Keratinocyte (primary cell): ENCODE results near the gene PTCRA. TPM values are rescaled to one million over a fixed set of nuclear protein-coding genes. Genes with fewer than 3 reads are reported as not detected.

Experiments used
- DNase-seq: peaks from one replicate; pipeline ENCODE4 v3.0.0-alpha.2; 2011; ENCODE audit warnings: low read depth, missing footprints, low spot score
- FAIRE-seq: peaks from 2 replicates; lab custom pipeline; 2011; peaks lifted over from hg19 to GRCh38; lab: Jason Lieb, UNC
- H2AFZ ChIP-seq: 2 replicates; pipeline ENCODE4 v1.6.0; 2012; ENCODE audit warnings: low read length, control low read depth, inconsistent platforms; ENCODE audit not compliant: control insufficient read depth
- H3K27ac ChIP-seq: 2 replicates; pipeline ENCODE4 v1.5.1; 2011; ENCODE audit warnings: low read length; ENCODE audit not compliant: control insufficient read depth, insufficient read depth
- H3K27me3 ChIP-seq: 3 replicates; pipeline ENCODE4 v1.6.0; 2011; ENCODE audit warnings: low read length; ENCODE audit not compliant: control insufficient read depth, insufficient read depth; ENCODE audit errors: extremely low read depth
- H3K36me3 ChIP-seq, 2 experiments: 2 replicates in 1 of 2; 3 replicates in 1 of 2; pipeline ENCODE4 v1.5.1; 2011; ENCODE audit warnings: low read length in 2 of 2, mild to moderate bottlenecking in 1 of 2; ENCODE audit not compliant: control insufficient read depth in 2 of 2, insufficient read depth in 2 of 2; ENCODE audit errors: extremely low read depth in 1 of 2
- H3K4me1 ChIP-seq: 3 replicates; pipeline ENCODE4 v1.5.1; 2011; ENCODE audit warnings: low read length; ENCODE audit not compliant: control insufficient read depth, insufficient read depth; ENCODE audit errors: extremely low read depth
- H3K4me2 ChIP-seq: 3 replicates; pipeline ENCODE4 v1.6.0; 2011; ENCODE audit warnings: low read depth, low read length; ENCODE audit not compliant: control insufficient read depth, insufficient read depth; ENCODE audit errors: extremely low read depth
- H3K4me3 ChIP-seq, 3 experiments: fragments of 200-600 bp in 1 of 3; sonication (generic) in 1 of 3; 2 replicates in 2 of 3; 3 replicates in 1 of 3; pipeline ENCODE4 v1.5.1; 2011 to 2016; ENCODE audit warnings: low read length in 3 of 3, mild to moderate bottlenecking in 3 of 3, control low read depth in 2 of 3, inconsistent platforms in 1 of 3, low read depth in 1 of 3, mixed read lengths in 1 of 3, mixed run types in 1 of 3, moderate library complexity in 1 of 3; ENCODE audit not compliant: control insufficient read depth in 2 of 3, insufficient read depth in 2 of 3; ENCODE audit errors: extremely low read depth in 1 of 3
- H3K79me2 ChIP-seq: 2 replicates; pipeline ENCODE4 v1.6.0; 2012; ENCODE audit warnings: low read length; ENCODE audit not compliant: control insufficient read depth, insufficient read depth
- H3K9ac ChIP-seq: 3 replicates; pipeline ENCODE4 v1.6.0; 2011; ENCODE audit warnings: low read length; ENCODE audit not compliant: control insufficient read depth, insufficient read depth; ENCODE audit errors: extremely low read depth
- H3K9me1 ChIP-seq: 3 replicates; pipeline ENCODE4 v1.6.0; 2011; ENCODE audit warnings: low read length; ENCODE audit not compliant: control insufficient read depth, insufficient read depth; ENCODE audit errors: extremely low read depth
- H3K9me3 ChIP-seq: 2 replicates; pipeline ENCODE4 v1.5.1; 2012; ENCODE audit warnings: low read depth, low read length; ENCODE audit not compliant: control insufficient read depth
- H4K20me1 ChIP-seq: 3 replicates; pipeline ENCODE4 v1.6.0; 2011; ENCODE audit warnings: low read length; ENCODE audit not compliant: control insufficient read depth, insufficient read depth; ENCODE audit errors: extremely low read depth
- EZH2 ChIP-seq: IDR thresholded peaks from one replicate; pipeline ENCODE4 v1.6.1; 2012; ENCODE audit warnings: inconsistent platforms, mild to moderate bottlenecking, low read length, moderate library complexity
- dilution Hi-C: fragments of 300-500 bp; cut with MboI; formaldehyde crosslinking; loops from one replicate; pipeline ENCODE4 v1.7.0; 2020; ENCODE audit warnings: low sequenced_read_pairs; ENCODE audit not compliant: extremely low pct_ligation_motif_present
- polyA plus RNA-seq, 5 experiments: library from polyadenylated mRNA; depleted of rRNA in 3 of 5; stranded (reverse) in 3 of 5; stranded (forward) in 1 of 5; unstranded in 1 of 5; fragments of >200 nt; gene quantifications; 1 replicate in 1 of 5; 2 replicates in 3 of 5; 3 replicates in 1 of 5; pipeline versions ENCODE4 v1.2.1 to v1.2.3, GENCODE V29; 2011 to 2012; ENCODE audit warnings: missing spikeins in 2 of 5, low read depth in 1 of 5, low replicate concordance in 1 of 5
- TF ChIP-seq, protein P1 (sequence below), 3 experiments: IDR thresholded peaks in 1 of 3; conservative IDR thresholded peaks in 1 of 3; optimal IDR thresholded peaks in 1 of 3; 2 replicates in 2 of 3; 3 replicates in 1 of 3; pipeline versions ENCODE3 to v1.5.1; 2011; ENCODE audit warnings: low read length in 3 of 3, mild to moderate bottlenecking in 3 of 3, moderate library complexity in 2 of 3, control low read depth in 1 of 3, inconsistent platforms in 1 of 3; ENCODE audit not compliant: insufficient read depth in 2 of 3; ENCODE audit errors: extremely low read depth in 1 of 3

Gene PTCRA
- polyA plus RNA-seq, 1 donor (not counting 4 experiments of a cell fraction or from before 2014, with no cell fraction given) = not detected

- Histone ChIP-seq H4K20me1 (no peaks in the 10 kb centered on the region), H3K4me1 (peaks cover 3% of the 10 kb centered on the region), H3K27ac (no peak overlapping the region), H3K36me3 (no peaks in the 10 kb centered on the region), H3K9me3 (no peaks in the 10 kb centered on the region), H3K27me3 (no peaks in the 10 kb centered on the region), H3K4me3 (no peak overlapping the region), H2AFZ (no peak overlapping the region), H3K79me2 (no peaks in the 10 kb centered on the region), H3K9ac (no peak overlapping the region), H3K9me1 (no peaks in the 10 kb centered on the region), H3K4me2 (no peak overlapping the region)
- FAIRE-seq = no peak
- dilution Hi-C loops = no loop called here
- DNase-seq = no peak
- no peak for TF ChIP-seq EZH2
- TF ChIP-seq, protein P1, sequence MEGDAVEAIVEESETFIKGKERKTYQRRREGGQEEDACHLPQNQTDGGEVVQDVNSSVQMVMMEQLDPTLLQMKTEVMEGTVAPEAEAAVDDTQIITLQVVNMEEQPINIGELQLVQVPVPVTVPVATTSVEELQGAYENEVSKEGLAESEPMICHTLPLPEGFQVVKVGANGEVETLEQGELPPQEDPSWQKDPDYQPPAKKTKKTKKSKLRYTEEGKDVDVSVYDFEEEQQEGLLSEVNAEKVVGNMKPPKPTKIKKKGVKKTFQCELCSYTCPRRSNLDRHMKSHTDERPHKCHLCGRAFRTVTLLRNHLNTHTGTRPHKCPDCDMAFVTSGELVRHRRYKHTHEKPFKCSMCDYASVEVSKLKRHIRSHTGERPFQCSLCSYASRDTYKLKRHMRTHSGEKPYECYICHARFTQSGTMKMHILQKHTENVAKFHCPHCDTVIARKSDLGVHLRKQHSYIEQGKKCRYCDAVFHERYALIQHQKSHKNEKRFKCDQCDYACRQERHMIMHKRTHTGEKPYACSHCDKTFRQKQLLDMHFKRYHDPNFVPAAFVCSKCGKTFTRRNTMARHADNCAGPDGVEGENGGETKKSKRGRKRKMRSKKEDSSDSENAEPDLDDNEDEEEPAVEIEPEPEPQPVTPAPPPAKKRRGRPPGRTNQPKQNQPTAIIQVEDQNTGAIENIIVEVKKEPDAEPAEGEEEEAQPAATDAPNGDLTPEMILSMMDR (optimal IDR thresholded peaks at IDR 0.05 in 1 of 3, IDR thresholded peaks at IDR 0.05 in 1 of 3, conservative IDR thresholded peaks at IDR 0.05 in 1 of 3; ENCODE audit: extremely low read depth in 1 of 3, insufficient read depth in 2 of 3, low read length in 3 of 3) = no peak
These were observed 5.9 kb downstream of the PTCRA start for GRCh38 chr6:42921801-42922200.

DNA sequence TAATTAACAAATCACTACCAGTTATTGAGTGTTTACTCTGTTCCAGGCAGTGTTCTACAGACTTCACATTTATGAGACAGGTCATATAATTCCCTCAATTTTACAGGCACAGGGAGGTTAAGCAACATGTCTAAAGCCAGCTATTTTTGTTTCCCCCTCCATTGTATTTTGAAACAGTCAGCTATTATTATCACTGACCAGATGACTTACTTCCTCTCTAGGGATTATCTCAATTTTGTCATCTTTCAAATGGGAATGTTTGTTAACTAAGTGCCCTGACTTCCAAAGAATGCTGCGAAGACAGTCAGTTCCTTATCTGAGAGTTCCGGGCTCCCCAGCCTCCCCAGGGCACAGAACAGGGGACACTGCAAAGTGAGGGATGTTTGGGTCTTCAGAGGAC lies 7.8 kb downstream of the PTCRA start:
- FAIRE-seq = no peak
- Histone ChIP-seq H3K9ac (no peak overlapping the region), H4K20me1 (no peaks in the 10 kb centered on the region)

More for the DNA sequence above, 7.8 kb downstream of the PTCRA start:
- Histone ChIP-seq H3K27ac (no peak overlapping the region), H3K9me3 (no peaks in the 10 kb centered on the region), H3K36me3 (no peaks in the 10 kb centered on the region), H3K4me2 (no peak overlapping the region), H3K27me3 (no peaks in the 10 kb centered on the region), H3K4me3 (no peak overlapping the region), H3K9me1 (no peaks in the 10 kb centered on the region), H3K4me1 (peaks cover 8% of the 10 kb centered on the region), H2AFZ (no peak overlapping the region), H3K79me2 (no peaks in the 10 kb centered on the region)
- dilution Hi-C loops = no loop called here
- DNase-seq = no peak
- TF ChIP-seq, protein P1 (optimal IDR thresholded peaks at IDR 0.05 in 1 of 3, IDR thresholded peaks at IDR 0.05 in 1 of 3, conservative IDR thresholded peaks at IDR 0.05 in 1 of 3; ENCODE audit: extremely low read depth in 1 of 3, insufficient read depth in 2 of 3, low read length in 3 of 3) = no peak
- TF ChIP-seq EZH2 = no peak
